H1 (cell line): Measurements from ENCODE around the gene SUSD5. TPM values are rescaled to one million over a fixed set of nuclear protein-coding genes. Genes with fewer than 3 reads are reported as not detected.

Experiments used
- CTCF ChIA-PET: fragments of 300-600 bp; sonication (Branson Sonifier 250); formaldehyde crosslinking; loops from one replicate; lab custom pipeline; 2021; ENCODE audit not compliant: partially characterized antibody; lab: Charles Lee
- POLR2A ChIA-PET: fragments of 300-600 bp; sonication (Branson Sonifier 250); formaldehyde crosslinking; loops from one replicate; lab custom pipeline; 2021; ENCODE audit warnings: inconsistent platforms; ENCODE audit not compliant: partially characterized antibody; lab: Charles Lee
- DNase-seq, 2 experiments: peaks; one replicate each; pipeline versions ENCODE4 v3.0.0 to v3.0.0-alpha.2; 2010 to 2022; ENCODE audit warnings: low spot score in 2 of 2, low read depth in 1 of 2, mixed read lengths in 1 of 2
- FAIRE-seq: peaks from 2 replicates; lab custom pipeline; 2011; peaks lifted over from hg19 to GRCh38; lab: Jason Lieb, UNC
- H2AFZ ChIP-seq: 2 replicates; pipeline ENCODE4 v1.8.1; 2012; ENCODE audit warnings: low read length, inconsistent platforms
- H2AK5ac ChIP-seq: 2 replicates; pipeline ENCODE4 v1.6.1; 2013; ENCODE audit warnings: low read depth, low read length
- H2BK120ac ChIP-seq: replicated peaks from 2 replicates; pipeline ENCODE3; 2013; ENCODE audit warnings: low read depth, low read length, inconsistent platforms
- H2BK12ac ChIP-seq: 2 replicates; pipeline ENCODE4 v1.6.1; 2013; ENCODE audit warnings: low read depth, low read length
- H2BK15ac ChIP-seq: 2 replicates; pipeline ENCODE4 v1.6.1; 2013; ENCODE audit warnings: low read length
- H2BK20ac ChIP-seq: 2 replicates; pipeline ENCODE4 v1.6.1; 2013; ENCODE audit warnings: low read length
- H2BK5ac ChIP-seq: 2 replicates; pipeline ENCODE4 v1.6.1; 2013; ENCODE audit warnings: low read depth, low read length
- H3K14ac ChIP-seq: 2 replicates; pipeline ENCODE4 v1.6.1; 2013; ENCODE audit warnings: inconsistent platforms; ENCODE audit not compliant: insufficient read length
- H3K18ac ChIP-seq: 2 replicates; pipeline ENCODE4 v1.6.1; 2013; ENCODE audit warnings: low read length; ENCODE audit errors: extremely low read depth
- H3K23ac ChIP-seq: 2 replicates; pipeline ENCODE4 v1.6.1; 2013; ENCODE audit warnings: inconsistent platforms; ENCODE audit not compliant: insufficient read length
- H3K23me2 ChIP-seq: 2 replicates; pipeline ENCODE4 v1.6.1; 2013; ENCODE audit warnings: low read depth, low read length
- H3K27ac ChIP-seq: 2 replicates; pipeline ENCODE4 v1.6.1; 2011; ENCODE audit warnings: low read depth, low read length, inconsistent platforms
- H3K27me3 ChIP-seq, 4 experiments: replicated peaks in 1 of 4; 1 replicate in 1 of 4; 2 replicates in 3 of 4; pipeline versions ENCODE4 v1.6.1 to v1.8.1; 2011 to 2013; ENCODE audit warnings: low read length in 3 of 4, mild to moderate bottlenecking in 3 of 4, inconsistent platforms in 2 of 4, mixed read lengths in 2 of 4, moderate library complexity in 1 of 4; ENCODE audit not compliant: control insufficient read depth in 3 of 4, insufficient read depth in 3 of 4; ENCODE audit errors: extremely low read depth in 1 of 4
- H3K36me3 ChIP-seq, 4 experiments: 2 replicates each; pipeline versions ENCODE4 v1.6.1 to v1.8.1; 2011 to 2013; ENCODE audit warnings: mild to moderate bottlenecking in 4 of 4, low read length in 3 of 4, moderate library complexity in 2 of 4, control low read depth in 1 of 4, inconsistent platforms in 1 of 4; ENCODE audit not compliant: insufficient read depth in 4 of 4, control insufficient read depth in 2 of 4
- H3K4ac ChIP-seq: replicated peaks from 2 replicates; pipeline ENCODE3; 2013; ENCODE audit warnings: low read length, low read depth, mixed read lengths, inconsistent platforms; ENCODE audit not compliant: insufficient read length
- H3K4me1 ChIP-seq, 4 experiments: replicated peaks in 1 of 4; 1 replicate in 1 of 4; 2 replicates in 3 of 4; pipeline versions ENCODE4 v1.6.1 to v1.8.1; 2011 to 2013; ENCODE audit warnings: low read length in 3 of 4, inconsistent platforms in 2 of 4, mixed read lengths in 1 of 4; ENCODE audit not compliant: insufficient read depth in 4 of 4, control insufficient read depth in 3 of 4
- H3K4me2 ChIP-seq, 2 experiments: 2 replicates each; pipeline versions ENCODE4 v1.6.1 to v1.8.1; 2011 to 2013; ENCODE audit warnings: low read depth in 2 of 2, low read length in 2 of 2, control low read depth in 1 of 2, inconsistent platforms in 1 of 2, mild to moderate bottlenecking in 1 of 2; ENCODE audit not compliant: insufficient read depth in 1 of 2
- H3K4me3 ChIP-seq, 4 experiments: fragments of 200-600, 300-600 bp in 1 of 4; sonication (generic), shearing (Covaris generic), sonication (Bioruptor Twin) in 1 of 4; 2 replicates each; pipeline versions ENCODE4 v1.5.1 to v1.8.1; 2011 to 2016; ENCODE audit warnings: low read length in 4 of 4, low read depth in 3 of 4, control low read depth in 2 of 4, inconsistent platforms in 2 of 4, mild to moderate bottlenecking in 2 of 4, mixed read lengths in 1 of 4, moderate library complexity in 1 of 4; ENCODE audit not compliant: insufficient read depth in 2 of 4; ENCODE audit errors: extremely low read depth in 1 of 4
- H3K56ac ChIP-seq: replicated peaks from 2 replicates; pipeline ENCODE3; 2013; ENCODE audit warnings: low read depth, mild to moderate bottlenecking, mixed read lengths, low read length, inconsistent platforms; ENCODE audit not compliant: insufficient read length
- H3K79me1 ChIP-seq: 2 replicates; pipeline ENCODE4 v1.6.1; 2013; ENCODE audit warnings: low read depth, low read length, control low read depth
- H3K79me2 ChIP-seq, 2 experiments: 2 replicates each; pipeline versions ENCODE4 v1.6.1 to v1.8.1; 2012 to 2013; ENCODE audit warnings: low read length in 2 of 2, mild to moderate bottlenecking in 2 of 2, inconsistent platforms in 1 of 2; ENCODE audit not compliant: insufficient read depth in 2 of 2, control insufficient read depth in 1 of 2
- H3K9ac ChIP-seq, 4 experiments: replicated peaks in 1 of 4; 1 replicate in 1 of 4; 2 replicates in 3 of 4; pipeline versions ENCODE4 v1.6.1 to v1.8.1; 2011 to 2013; ENCODE audit warnings: low read depth in 3 of 4, low read length in 3 of 4, control low read depth in 2 of 4, mild to moderate bottlenecking in 2 of 4, moderate library complexity in 2 of 4, inconsistent platforms in 1 of 4; ENCODE audit errors: extremely low read depth in 1 of 4
- H3K9me3 ChIP-seq, 2 experiments: 2 replicates each; pipeline versions ENCODE4 v1.6.1 to v1.8.1; 2012 to 2013; ENCODE audit warnings: mild to moderate bottlenecking in 2 of 2, moderate library complexity in 2 of 2, control low read depth in 1 of 2, inconsistent platforms in 1 of 2, low read depth in 1 of 2, low read length in 1 of 2, mixed read lengths in 1 of 2; ENCODE audit not compliant: insufficient read depth in 2 of 2
- H4K20me1 ChIP-seq, 2 experiments: replicated peaks in 1 of 2; 2 replicates each; pipeline versions ENCODE3 to v1.8.1; 2011 to 2013; ENCODE audit warnings: inconsistent platforms in 2 of 2, low read length in 2 of 2, mild to moderate bottlenecking in 1 of 2; ENCODE audit not compliant: insufficient read depth in 2 of 2, control insufficient read depth in 1 of 2
- H4K5ac ChIP-seq: 2 replicates; pipeline ENCODE4 v1.6.1; 2013; ENCODE audit warnings: low read length, low read depth, mixed read lengths, inconsistent platforms; ENCODE audit not compliant: insufficient read length
- H4K8ac ChIP-seq: 2 replicates; pipeline ENCODE4 v1.8.0; 2013; ENCODE audit warnings: mild to moderate bottlenecking, moderate library complexity, low read length, inconsistent platforms; ENCODE audit not compliant: insufficient read depth; ENCODE audit errors: extremely low read depth
- H4K91ac ChIP-seq: replicated peaks from 2 replicates; pipeline ENCODE3; 2013; ENCODE audit warnings: low read length, mixed read lengths, inconsistent platforms; ENCODE audit not compliant: insufficient read length
- ASH2L ChIP-seq: fragments of 200-600, 300-600 bp; sonication (generic); IDR thresholded peaks from one replicate; pipeline ENCODE4 v1.7.1; 2017; ENCODE audit warnings: low read length
- CBX5 ChIP-seq: fragments of 300-800, 300-1000 bp; sonication (generic); IDR thresholded peaks from 2 replicates; pipeline ENCODE4 v1.7.1; 2016; ENCODE audit warnings: antibody characterized with exemption, low read length, low read depth
- EP300 ChIP-seq, 2 experiments: IDR thresholded peaks; 1 replicate in 1 of 2; 2 replicates in 1 of 2; pipeline ENCODE4 v1.6.1; 2011 to 2012; ENCODE audit warnings: low read depth in 2 of 2, low read length in 2 of 2, mild to moderate bottlenecking in 2 of 2, borderline replicate concordance in 1 of 2, inconsistent platforms in 1 of 2, moderate library complexity in 1 of 2
- NANOG ChIP-seq: IDR thresholded peaks from 2 replicates; pipeline ENCODE4 v1.6.1; 2011; ENCODE audit warnings: low read length, low read depth, mild to moderate bottlenecking, inconsistent platforms; ENCODE audit not compliant: insufficient read depth, poor library complexity, severe bottlenecking
- NRF1 ChIP-seq: IDR thresholded peaks from 2 replicates; pipeline ENCODE4 v1.6.1; 2011; ENCODE audit warnings: mild to moderate bottlenecking, low read depth, low read length, improper control_type of control experiment
- POLR2A ChIP-seq, 2 experiments: IDR thresholded peaks; 1 replicate in 1 of 2; 2 replicates in 1 of 2; pipeline ENCODE4 v1.6.1; 2011; ENCODE audit warnings: low read depth in 2 of 2, low read length in 2 of 2, mild to moderate bottlenecking in 2 of 2; ENCODE audit errors: control extremely low read depth in 1 of 2
- POLR2AphosphoS5 ChIP-seq: IDR thresholded peaks from 2 replicates; pipeline ENCODE4 v1.6.1; 2011; ENCODE audit warnings: low read depth, low read length
- SIN3A ChIP-seq, 2 experiments: IDR thresholded peaks in 1 of 2; conservative IDR thresholded peaks in 1 of 2; 2 replicates each; pipeline ENCODE4 v1.6.1; 2011 to 2012; ENCODE audit warnings: low read length in 2 of 2, improper control_type of control experiment in 1 of 2, low read depth in 1 of 2, mild to moderate bottlenecking in 1 of 2
- SRF ChIP-seq: IDR thresholded peaks from 2 replicates; pipeline ENCODE4 v1.6.1; 2011; ENCODE audit warnings: mild to moderate bottlenecking, low read depth, low read length, moderate library complexity
- TAF7 ChIP-seq: optimal IDR thresholded peaks from 2 replicates; pipeline ENCODE3; 2011; ENCODE audit warnings: low read depth, mild to moderate bottlenecking, inconsistent platforms, low read length, moderate library complexity, borderline replicate concordance
- WGBS, 2 experiments: shearing (Covaris generic) in 1 of 2; methylation state at CpG; one replicate each; pipeline versions ENCODE4 v1.1.6 to v1.1.7; 2013 to 2015; ENCODE audit warnings: low lambda C conversion rate in 2 of 2, mixed read lengths in 2 of 2, inconsistent platforms in 1 of 2, low coverage in 1 of 2, missing lambda C conversion rate in 1 of 2; ENCODE audit not compliant: insufficient replicate concordance in 2 of 2, insufficient coverage in 1 of 2, insufficient read length in 1 of 2; ENCODE audit errors: extremely low coverage in 1 of 2, missing lambda C conversion rate in 1 of 2; 5-methylcytosine and 5-hydroxymethylcytosine counted together
- polyA plus RNA-seq, 7 experiments: library from polyadenylated mRNA; depleted of rRNA in 3 of 7; stranded (reverse) in 5 of 7; unstranded in 2 of 7; fragments of >200 nt in 5 of 7; fragments of 200-250 nt in 2 of 7; gene quantifications; 1 replicate in 5 of 7; 2 replicates in 1 of 7; 4 replicates in 1 of 7; pipeline versions ENCODE4 v1.2.1 to v1.2.3, GENCODE V29; 2011 to 2013; ENCODE audit warnings: missing spikeins in 2 of 7, mixed read lengths in 2 of 7
- total RNA-seq: library from RNA; stranded (reverse); fragmentation: NEBNext Ultra II Directional; extraction: Animal tissue kit (Norgen Biotek cat#: 25700); gene quantifications from 2 replicates; pipeline ENCODE4 v1.2.1, GENCODE V29; 2021

Gene SUSD5
- total and polyA plus RNA-seq, 2 of the 8 experiments (the other 6 are each of a cell fraction or from before 2014, with no cell fraction given), result 0.92 to 3.3 TPM

DNA sequence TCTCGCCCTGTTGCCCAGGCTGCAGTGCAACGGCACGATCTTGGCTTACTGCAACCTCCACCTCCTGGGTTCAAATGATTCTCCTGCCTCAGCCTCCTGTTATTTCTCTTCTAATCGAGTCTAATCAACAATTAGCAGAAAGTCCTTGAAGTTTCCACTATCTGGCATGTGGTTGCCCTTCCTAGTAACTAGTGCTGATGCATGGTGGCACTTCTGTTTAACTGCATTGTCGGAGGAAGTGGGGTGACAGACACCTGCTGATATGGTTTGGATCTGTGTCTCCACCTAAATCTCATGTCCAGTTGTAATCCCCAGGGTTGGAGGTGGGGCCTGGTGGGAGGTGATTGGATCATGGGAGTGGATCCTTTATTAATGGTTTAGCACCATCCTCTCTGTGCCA, 95.6 kb downstream of the SUSD5 start:
- Histone ChIP-seq H3K4me1 (no peaks in the 10 kb centered on the region), H3K4me3 (no peak overlapping the region), H2BK5ac (no peak overlapping the region), H2BK15ac (no peak overlapping the region), H2BK20ac (no peak overlapping the region), H3K18ac (no peak overlapping the region), H3K23ac (no peak overlapping the region), H3K27ac (no peak overlapping the region), H2AFZ (no peak overlapping the region), H4K5ac (no peak overlapping the region), H2BK120ac (no peak overlapping the region), H3K23me2 (no peaks in the 10 kb centered on the region), H3K4ac (no peak overlapping the region), H4K20me1 (no peaks in the 10 kb centered on the region), H3K79me1 (no peaks in the 10 kb centered on the region), H2AK5ac (no peak overlapping the region), H3K9ac (no peak overlapping the region), H4K8ac (no peak overlapping the region), H4K91ac (no peak overlapping the region), H3K79me2 (peaks cover 0 to 2% of the 10 kb centered on the region in 2 experiments; a peak in 1 of 4 replicates), H3K14ac (no peak overlapping the region), H3K36me3 (peaks cover 7 to 27% (median 15%) of the 10 kb centered on the region in 4 experiments; a peak in 7 of 8 replicates), H3K9me3 (no peaks in the 10 kb centered on the region), H3K4me2 (no peak overlapping the region), H3K56ac (no peak overlapping the region), H2BK12ac (no peak overlapping the region), H3K27me3 (no peaks in the 10 kb centered on the region)
- DNase-seq (no peak), FAIRE-seq (no peak)
- TF ChIP-seq CBX5 (no peak), SRF (no peak), POLR2A (IDR thresholded peaks at IDR 0.05; ENCODE audit: control extremely low read depth in 1 of 2, low read depth in 2 of 2, low read length in 2 of 2) (no peak), NRF1 (no peak), POLR2AphosphoS5 (no peak), TAF7 (no peak), NANOG (no peak), ASH2L (no peak), SIN3A (conservative IDR thresholded peaks at IDR 0.05 in 1 of 2, IDR thresholded peaks at IDR 0.05 in 1 of 2; ENCODE audit: low read depth in 1 of 2, low read length in 2 of 2) (no peak), EP300 (IDR thresholded peaks at IDR 0.05; ENCODE audit: borderline replicate concordance in 1 of 2, low read depth in 2 of 2, low read length in 2 of 2) (no peak)
- ChIA-PET CTCF (interaction anchor here (0.6 to 1.0 kb wide), 2 partner anchors 75 to 77 kb away, joined by 3 read pairs; no protein-coding TSS in a partner anchor), POLR2A (no interaction called here)
- WGBS, 2 experiments, result 86% methylated on average over 4 of the region's 5 CpGs; no CpG with 5 or more reads in 1 of the 2 experiments
